Neural cell (in vitro differentiated cells): ENCODE measurements around the gene GNB1. TPM values are rescaled to one million over a fixed set of nuclear protein-coding genes. Genes with fewer than 3 reads are reported as not detected.

Experiments
- H2AFZ ChIP-seq: fragments of 200-600, 300-800 bp; sonication (generic), shearing (Covaris generic); 2 replicates; pipeline ENCODE4 v1.6.0; 2014; ENCODE audit warnings: low read depth, mild to moderate bottlenecking, antibody characterized with exemption, low read length, moderate library complexity
- H3F3A ChIP-seq: fragments of 200-600 bp; shearing (Covaris generic); 2 replicates; pipeline ENCODE4 v1.6.1; 2016; ENCODE audit warnings: mild to moderate bottlenecking, moderate library complexity, mixed read lengths, antibody characterized with exemption, low read length; ENCODE audit not compliant: insufficient read depth, poor library complexity, severe bottlenecking
- H3K27ac ChIP-seq: fragments of 200-600, 300-800 bp; sonication (generic), shearing (Covaris generic); 2 replicates; pipeline ENCODE4 v1.5.1; 2014; ENCODE audit warnings: mild to moderate bottlenecking, low read length, moderate library complexity
- H3K27me3 ChIP-seq: fragments of 300-800, 200-600 bp; sonication (generic), shearing (Covaris generic); 2 replicates; pipeline ENCODE4 v1.6.0; 2014; ENCODE audit warnings: mild to moderate bottlenecking, low read depth, low read length, moderate library complexity; ENCODE audit not compliant: insufficient read depth
- H3K36me3 ChIP-seq: fragments of 300-800, 200-600 bp; sonication (generic), shearing (Covaris generic); 2 replicates; pipeline ENCODE4 v1.5.1; 2014; ENCODE audit warnings: mild to moderate bottlenecking, antibody characterized with exemption, low read length, moderate library complexity; ENCODE audit not compliant: insufficient read depth
- H3K4me2 ChIP-seq: fragments of 300-800, 200-600 bp; sonication (generic), shearing (Covaris generic); 2 replicates; pipeline ENCODE4 v1.6.0; 2014; ENCODE audit warnings: mild to moderate bottlenecking, low read length
- H3K4me3 ChIP-seq: fragments of 300-800, 200-600 bp; sonication (generic), shearing (Covaris generic); 2 replicates; pipeline ENCODE4 v1.5.1; 2014; ENCODE audit warnings: mild to moderate bottlenecking, low read length, moderate library complexity
- H3K79me2 ChIP-seq: fragments of 200-600 bp; shearing (Covaris generic); replicated peaks from 2 replicates; pipeline ENCODE4 v1.6.0; 2014; ENCODE audit warnings: mild to moderate bottlenecking, low read length, moderate library complexity; ENCODE audit not compliant: insufficient read depth
- H3K9ac ChIP-seq: fragments of 300-800, 200-600 bp; sonication (generic), shearing (Covaris generic); 2 replicates; pipeline ENCODE4 v1.6.1; 2016; ENCODE audit warnings: mild to moderate bottlenecking, low read length, mixed read lengths
- H3K9me2 ChIP-seq: fragments of 200-600 bp; shearing (Covaris generic); 2 replicates; pipeline ENCODE4 v1.6.1; 2016; ENCODE audit warnings: mild to moderate bottlenecking, low read length, mixed read lengths; ENCODE audit not compliant: insufficient read depth
- H3K9me3 ChIP-seq: fragments of 200-600, 300-800 bp; sonication (generic), shearing (Covaris generic); 2 replicates; pipeline ENCODE4 v1.6.1; 2016; ENCODE audit warnings: mild to moderate bottlenecking, mixed run types, low read length, moderate library complexity, mixed read lengths
- H4K20me1 ChIP-seq: fragments of 200-600 bp; shearing (Covaris generic); 2 replicates; pipeline ENCODE4 v1.6.1; 2016; ENCODE audit warnings: mild to moderate bottlenecking, mixed run types; ENCODE audit not compliant: insufficient read depth
- EP300 ChIP-seq: fragments of 450-650 bp; conservative IDR thresholded peaks from 2 replicates; pipeline ENCODE4 v1.6.1; 2014; ENCODE audit warnings: antibody characterized with exemption, mild to moderate bottlenecking, moderate library complexity; ENCODE audit not compliant: poor library complexity, severe bottlenecking
- EZH2 ChIP-seq: fragments of 200-600, 300-800 bp; shearing (Covaris generic), sonication (generic); IDR thresholded peaks from 2 replicates; pipeline ENCODE4 v1.6.1; 2014; ENCODE audit warnings: antibody characterized with exemption, low read length, borderline replicate concordance, mild to moderate bottlenecking; ENCODE audit not compliant: insufficient read depth, poor library complexity, severe bottlenecking
- MXI1 ChIP-seq: fragments of 450-650 bp; conservative IDR thresholded peaks from 2 replicates; pipeline ENCODE4 v1.6.1; 2014; ENCODE audit warnings: antibody characterized with exemption, mild to moderate bottlenecking; ENCODE audit not compliant: poor library complexity, severe bottlenecking
- POLR2AphosphoS5 ChIP-seq: IDR thresholded peaks from 2 replicates; pipeline ENCODE4 v1.6.1; 2012
- RAD21 ChIP-seq: fragments of 450-650 bp; conservative IDR thresholded peaks from 2 replicates; pipeline ENCODE4 v1.6.1; 2014; ENCODE audit warnings: antibody characterized with exemption, mild to moderate bottlenecking, moderate library complexity
- SMC3 ChIP-seq: fragments of 450-650 bp; conservative IDR thresholded peaks from 2 replicates; pipeline ENCODE4 v1.6.1; 2014; ENCODE audit warnings: antibody characterized with exemption, mild to moderate bottlenecking, moderate library complexity; ENCODE audit not compliant: poor library complexity
- TAF1 ChIP-seq: IDR thresholded peaks from 2 replicates; pipeline ENCODE4 v1.6.1; 2012; ENCODE audit warnings: low read depth
- polyA plus RNA-seq: library from polyadenylated mRNA; depleted of rRNA; stranded (reverse); fragments of >200 nt; gene quantifications from 2 replicates; pipeline ENCODE4 v1.2.3, GENCODE V29; 2014
- TF ChIP-seq, protein P1 (sequence below): IDR thresholded peaks from 2 replicates; pipeline ENCODE4 v1.6.1; 2012; ENCODE audit warnings: borderline replicate concordance
- TF ChIP-seq, protein P2 (sequence below): fragments of 450-650 bp; IDR thresholded peaks from 2 replicates; pipeline ENCODE4 v1.5.1; 2014; ENCODE audit warnings: antibody characterized with exemption, mild to moderate bottlenecking, moderate library complexity; ENCODE audit not compliant: poor library complexity, severe bottlenecking

GNB1 gene
- polyA plus RNA-seq, 1 donor from 2014 or later, result 325 TPM

GRCh38 chr1:1899266-1899966 lies 8.5 kb upstream of the GNB1 start:
- Histone ChIP-seq H3K9ac (no peak overlapping the region), H4K20me1 (no peaks in the 10 kb centered on the region), H3K36me3 (no peaks in the 10 kb centered on the region), H3K27ac (no peak overlapping the region), H3K27me3 (no peaks in the 10 kb centered on the region), H3K9me3 (no peaks in the 10 kb centered on the region), H3F3A (no peaks in the 10 kb centered on the region), H2AFZ (no peak overlapping the region), H3K79me2 (no peaks in the 10 kb centered on the region), H3K9me2 (no peaks in the 10 kb centered on the region), H3K4me2 (no peak overlapping the region), H3K4me3 (no peak overlapping the region)
- no peak for TF ChIP-seq TAF1
- no peak for TF ChIP-seq EP300
- TF ChIP-seq, protein P1, sequence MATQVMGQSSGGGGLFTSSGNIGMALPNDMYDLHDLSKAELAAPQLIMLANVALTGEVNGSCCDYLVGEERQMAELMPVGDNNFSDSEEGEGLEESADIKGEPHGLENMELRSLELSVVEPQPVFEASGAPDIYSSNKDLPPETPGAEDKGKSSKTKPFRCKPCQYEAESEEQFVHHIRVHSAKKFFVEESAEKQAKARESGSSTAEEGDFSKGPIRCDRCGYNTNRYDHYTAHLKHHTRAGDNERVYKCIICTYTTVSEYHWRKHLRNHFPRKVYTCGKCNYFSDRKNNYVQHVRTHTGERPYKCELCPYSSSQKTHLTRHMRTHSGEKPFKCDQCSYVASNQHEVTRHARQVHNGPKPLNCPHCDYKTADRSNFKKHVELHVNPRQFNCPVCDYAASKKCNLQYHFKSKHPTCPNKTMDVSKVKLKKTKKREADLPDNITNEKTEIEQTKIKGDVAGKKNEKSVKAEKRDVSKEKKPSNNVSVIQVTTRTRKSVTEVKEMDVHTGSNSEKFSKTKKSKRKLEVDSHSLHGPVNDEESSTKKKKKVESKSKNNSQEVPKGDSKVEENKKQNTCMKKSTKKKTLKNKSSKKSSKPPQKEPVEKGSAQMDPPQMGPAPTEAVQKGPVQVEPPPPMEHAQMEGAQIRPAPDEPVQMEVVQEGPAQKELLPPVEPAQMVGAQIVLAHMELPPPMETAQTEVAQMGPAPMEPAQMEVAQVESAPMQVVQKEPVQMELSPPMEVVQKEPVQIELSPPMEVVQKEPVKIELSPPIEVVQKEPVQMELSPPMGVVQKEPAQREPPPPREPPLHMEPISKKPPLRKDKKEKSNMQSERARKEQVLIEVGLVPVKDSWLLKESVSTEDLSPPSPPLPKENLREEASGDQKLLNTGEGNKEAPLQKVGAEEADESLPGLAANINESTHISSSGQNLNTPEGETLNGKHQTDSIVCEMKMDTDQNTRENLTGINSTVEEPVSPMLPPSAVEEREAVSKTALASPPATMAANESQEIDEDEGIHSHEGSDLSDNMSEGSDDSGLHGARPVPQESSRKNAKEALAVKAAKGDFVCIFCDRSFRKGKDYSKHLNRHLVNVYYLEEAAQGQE, result no peak
- TF ChIP-seq, protein P2, sequence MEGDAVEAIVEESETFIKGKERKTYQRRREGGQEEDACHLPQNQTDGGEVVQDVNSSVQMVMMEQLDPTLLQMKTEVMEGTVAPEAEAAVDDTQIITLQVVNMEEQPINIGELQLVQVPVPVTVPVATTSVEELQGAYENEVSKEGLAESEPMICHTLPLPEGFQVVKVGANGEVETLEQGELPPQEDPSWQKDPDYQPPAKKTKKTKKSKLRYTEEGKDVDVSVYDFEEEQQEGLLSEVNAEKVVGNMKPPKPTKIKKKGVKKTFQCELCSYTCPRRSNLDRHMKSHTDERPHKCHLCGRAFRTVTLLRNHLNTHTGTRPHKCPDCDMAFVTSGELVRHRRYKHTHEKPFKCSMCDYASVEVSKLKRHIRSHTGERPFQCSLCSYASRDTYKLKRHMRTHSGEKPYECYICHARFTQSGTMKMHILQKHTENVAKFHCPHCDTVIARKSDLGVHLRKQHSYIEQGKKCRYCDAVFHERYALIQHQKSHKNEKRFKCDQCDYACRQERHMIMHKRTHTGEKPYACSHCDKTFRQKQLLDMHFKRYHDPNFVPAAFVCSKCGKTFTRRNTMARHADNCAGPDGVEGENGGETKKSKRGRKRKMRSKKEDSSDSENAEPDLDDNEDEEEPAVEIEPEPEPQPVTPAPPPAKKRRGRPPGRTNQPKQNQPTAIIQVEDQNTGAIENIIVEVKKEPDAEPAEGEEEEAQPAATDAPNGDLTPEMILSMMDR, result no peak
- TF ChIP-seq SMC3, result no peak
- no peak for TF ChIP-seq MXI1
- no peak for TF ChIP-seq POLR2AphosphoS5
- TF ChIP-seq RAD21, result no peak
- TF ChIP-seq EZH2, result no peak

DNA sequence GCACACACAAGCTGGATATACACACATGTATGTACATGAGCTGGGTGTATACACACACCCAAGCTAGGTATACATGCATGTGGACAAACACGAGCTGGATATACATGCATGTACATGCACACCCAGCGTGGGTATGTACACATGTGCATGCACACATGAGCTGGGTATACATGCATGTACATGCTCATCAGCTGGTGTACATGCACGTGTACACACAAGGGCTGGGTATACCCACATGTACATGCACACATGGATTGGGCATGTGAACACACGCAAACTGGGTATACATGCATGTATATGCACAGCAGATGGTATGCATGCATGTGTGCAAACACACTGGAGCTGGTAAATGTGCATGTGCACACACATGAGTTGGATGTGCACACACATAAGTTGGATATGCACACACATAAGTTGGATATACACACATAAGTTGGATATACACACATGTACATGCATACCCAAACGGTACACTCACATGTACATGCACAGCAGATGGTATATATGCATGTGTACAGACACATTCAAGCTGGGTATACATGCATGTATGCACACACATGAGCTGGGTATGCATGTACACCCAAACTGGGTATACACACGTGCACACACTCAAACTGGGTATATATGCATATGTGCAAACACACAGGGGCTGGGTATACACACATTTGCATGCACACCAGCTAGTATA lies 7.5 kb upstream of the GNB1 start:
- H3K9me3 ChIP-seq, result no peaks in the 10 kb centered on the region
- no peaks in the 10 kb centered on the region for H3K27me3 ChIP-seq
- no peak overlapping the region for H2AFZ ChIP-seq
- no peaks in the 10 kb centered on the region for H4K20me1 ChIP-seq
- H3F3A ChIP-seq, result no peaks in the 10 kb centered on the region
- H3K4me2 ChIP-seq, result no peak overlapping the region
- H3K9ac ChIP-seq, result no peak overlapping the region
- H3K4me3 ChIP-seq, result no peak overlapping the region
- H3K9me2 ChIP-seq, result no peaks in the 10 kb centered on the region
- no peak overlapping the region for H3K27ac ChIP-seq
- TF ChIP-seq SMC3, result no peak
- TF ChIP-seq, protein P2, result no peak
- TF ChIP-seq, protein P1, result no peak
- TF ChIP-seq EZH2, result no peak
- TF ChIP-seq POLR2AphosphoS5, result no peak
- no peak for TF ChIP-seq EP300
- TF ChIP-seq RAD21, result no peak
- no peak for TF ChIP-seq MXI1
- no peak for TF ChIP-seq TAF1
- no peaks in the 10 kb centered on the region for H3K36me3 ChIP-seq
- no peaks in the 10 kb centered on the region for H3K79me2 ChIP-seq
